SK-N-SH treated with all-trans-retinoic acid at 6 μM for 48 hours (cell line): ENCODE data around the gene ZNF691.
"Not testable (repeated sequence)": the region's sequence is repeated elsewhere in the genome, so short reads cannot be mapped to it uniquely, and the experiment has no call there.

Source experiments
- ATAC-seq: fragments of 200-7000 bp; cut with Tn5 transposase; 3 replicates; pipeline ENCODE4 v1.9.1; 2020; ENCODE audit warnings: mild to moderate bottlenecking, moderate library complexity
- ARNTL ChIP-seq: fragments of 450-650 bp; formaldehyde crosslinking; IDR thresholded peaks from 2 replicates; pipeline ENCODE4 v1.5.0; 2020; ENCODE audit warnings: low read depth, mild to moderate bottlenecking, moderate library complexity, borderline replicate concordance
- BACH2 ChIP-seq: fragments of 250-450 bp; sonication (Bioruptor Pico); IDR thresholded peaks from 2 replicates; pipeline ENCODE4 v1.9.0; 2021; ENCODE audit warnings: mild to moderate bottlenecking, borderline replicate concordance
- CREB5 ChIP-seq: fragments of 250-450 bp; sonication (Bioruptor Pico); IDR thresholded peaks from 2 replicates; pipeline ENCODE4 v1.5.1; 2020; ENCODE audit warnings: low read depth, mild to moderate bottlenecking, moderate library complexity
- CSDC2 ChIP-seq: fragments of 250-450 bp; sonication (Bioruptor Pico); IDR thresholded peaks from 2 replicates; pipeline ENCODE4 v1.5.0; 2020; ENCODE audit warnings: mild to moderate bottlenecking, moderate library complexity
- ESRRG ChIP-seq: fragments of 250-450 bp; sonication (Bioruptor Pico); IDR thresholded peaks from 2 replicates; pipeline ENCODE4 v1.6.1; 2021; ENCODE audit warnings: mild to moderate bottlenecking
- GLIS3 ChIP-seq: fragments of 250-450 bp; sonication (Bioruptor Pico); IDR thresholded peaks from 2 replicates; pipeline ENCODE4 v1.5.0; 2020; ENCODE audit warnings: mild to moderate bottlenecking, moderate library complexity
- ISL1 ChIP-seq: fragments of 250-450 bp; sonication (Bioruptor Pico); IDR thresholded peaks from 2 replicates; pipeline ENCODE4 v2.1.2; 2022; ENCODE audit warnings: mild to moderate bottlenecking, moderate library complexity
- OSR1 ChIP-seq: fragments of 250-450 bp; sonication (Bioruptor Pico); IDR thresholded peaks from 2 replicates; pipeline ENCODE4 v1.8.0; 2022; ENCODE audit warnings: moderate library complexity, mild to moderate bottlenecking, inconsistent platforms
- POU6F1 ChIP-seq: fragments of 250-450 bp; sonication (Bioruptor Pico); IDR thresholded peaks from 2 replicates; pipeline ENCODE4 v1.8.0; 2021; ENCODE audit warnings: low read depth, mild to moderate bottlenecking, moderate library complexity, borderline replicate concordance
- RARB ChIP-seq: fragments of 250-450 bp; sonication (Bioruptor Pico); IDR thresholded peaks from 2 replicates; pipeline ENCODE4 v1.8.0; 2021; ENCODE audit warnings: mild to moderate bottlenecking, moderate library complexity
- SNAI2 ChIP-seq: fragments of 250-450 bp; sonication (Bioruptor Pico); IDR thresholded peaks from 2 replicates; pipeline ENCODE4 v1.5.0; 2020; ENCODE audit warnings: mild to moderate bottlenecking, moderate library complexity
- TOX ChIP-seq: fragments of 250-450 bp; sonication (Bioruptor Pico); IDR thresholded peaks from 2 replicates; pipeline ENCODE4 v1.8.0; 2021; ENCODE audit warnings: mild to moderate bottlenecking, moderate library complexity, borderline replicate concordance
- ZC3H10 ChIP-seq: fragments of 250-450 bp; sonication (Bioruptor Pico); IDR thresholded peaks from 2 replicates; pipeline ENCODE4 v1.5.1; 2021; ENCODE audit warnings: mild to moderate bottlenecking, moderate library complexity
- ZFP3 ChIP-seq: fragments of 250-450 bp; sonication (Bioruptor Pico); IDR thresholded peaks from 2 replicates; pipeline ENCODE4 v1.5.0; 2020; ENCODE audit warnings: mild to moderate bottlenecking, moderate library complexity
- ZFP30 ChIP-seq: fragments of 450-650 bp; formaldehyde crosslinking; IDR thresholded peaks from 2 replicates; pipeline ENCODE4 v1.5.0; 2022; ENCODE audit warnings: mild to moderate bottlenecking, moderate library complexity
- ZNF565 ChIP-seq: fragments of 450-650 bp; formaldehyde crosslinking; conservative IDR thresholded peaks from 2 replicates; pipeline ENCODE4 v1.5.0; 2020; ENCODE audit warnings: low read depth, mild to moderate bottlenecking, moderate library complexity
- ZNF70 ChIP-seq: fragments of 450-650 bp; formaldehyde crosslinking; IDR thresholded peaks from 2 replicates; pipeline ENCODE4 v1.5.0; 2020; ENCODE audit warnings: mild to moderate bottlenecking, moderate library complexity
- ZNF8 ChIP-seq: fragments of 450-650 bp; formaldehyde crosslinking; IDR thresholded peaks from 2 replicates; pipeline ENCODE4 v1.5.0; 2020; ENCODE audit warnings: mild to moderate bottlenecking, moderate library complexity
- TF ChIP-seq, protein P1 (sequence below): fragments of 250-450 bp; sonication (Bioruptor Pico); IDR thresholded peaks from 2 replicates; pipeline ENCODE4 v1.5.0; 2020; ENCODE audit warnings: mild to moderate bottlenecking, moderate library complexity
- TF ChIP-seq, protein P2 (sequence below): fragments of 250-450 bp; sonication (Bioruptor Pico); IDR thresholded peaks from 2 replicates; pipeline ENCODE4 v1.5.1; 2021; ENCODE audit warnings: mild to moderate bottlenecking, moderate library complexity
- TF ChIP-seq, protein P3 (sequence below): fragments of 250-450 bp; sonication (Bioruptor Pico); IDR thresholded peaks from 2 replicates; pipeline ENCODE4 v1.8.0; 2020; ENCODE audit warnings: mild to moderate bottlenecking, moderate library complexity, borderline replicate concordance

Gene ZNF691

DNA sequence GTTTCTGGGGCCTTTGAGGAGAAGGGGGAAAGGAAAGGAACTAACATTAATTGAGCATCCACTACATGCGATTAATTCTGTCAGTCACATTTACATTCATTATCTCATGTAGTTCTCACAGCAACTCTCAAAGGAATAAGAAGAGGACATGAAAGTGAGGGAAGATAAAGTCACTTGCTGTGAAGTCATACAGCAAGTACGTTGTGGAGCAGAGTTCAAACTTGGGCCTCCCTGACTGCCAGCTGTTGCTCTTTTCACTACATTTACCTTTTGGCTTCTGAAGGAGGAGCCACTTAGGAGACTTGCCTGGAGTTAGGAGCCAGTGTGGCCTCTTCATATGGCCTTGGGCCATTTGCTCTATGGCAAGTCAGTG, 6.2 kb downstream of the ZNF691 start (continued):
- TF ChIP-seq POU6F1 (no peak), SNAI2 (CRISPR knock-in tag) (no peak), ESRRG (CRISPR knock-in tag) (no peak), ZNF70 (no peak), CSDC2 (no peak), GLIS3 (CRISPR knock-in tag) (no peak), ARNTL (CRISPR knock-in tag) (no peak), TOX (CRISPR knock-in tag) (no peak), RARB (CRISPR knock-in tag) (no peak)

DNA sequence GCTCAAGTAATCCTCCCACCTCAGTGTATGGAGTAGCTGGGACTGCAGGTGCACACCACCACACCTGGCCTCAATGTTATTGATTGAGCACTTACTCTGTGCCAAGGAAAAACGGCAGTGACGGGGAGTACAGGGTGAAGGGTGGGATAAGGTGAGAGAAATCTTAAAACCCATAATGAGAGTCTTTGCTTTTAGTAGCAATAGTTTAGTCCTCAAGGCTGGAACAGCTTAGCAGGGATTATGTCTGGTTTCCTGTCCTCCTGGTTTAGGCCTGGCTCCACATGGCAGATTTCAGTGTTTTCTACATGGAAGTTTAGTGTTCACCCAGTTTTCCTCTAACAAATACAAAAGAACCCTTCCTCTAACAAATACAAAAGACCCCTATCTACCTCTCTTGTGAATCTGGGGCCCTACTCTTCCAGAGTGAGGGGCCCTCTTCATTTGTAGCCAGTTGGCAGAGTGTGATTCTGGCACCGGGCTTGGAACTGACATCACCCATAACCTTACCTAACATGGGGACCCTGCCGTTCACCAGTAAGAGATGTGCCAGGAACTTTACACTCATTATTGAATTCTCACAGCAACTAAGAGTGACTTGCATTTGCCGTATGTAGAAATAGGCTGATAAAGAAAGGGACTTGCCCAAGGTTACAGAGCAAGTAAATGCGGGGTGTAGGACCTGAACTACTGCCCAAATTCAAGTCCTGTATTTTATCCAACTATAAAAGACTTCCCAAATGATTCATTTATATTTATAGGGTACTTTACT, 6.9 kb downstream of the ZNF691 start:
- no peak for ATAC-seq
- TF ChIP-seq RARB (CRISPR knock-in tag) (no peak), ZFP3 (CRISPR knock-in tag) (no peak), ISL1 (CRISPR knock-in tag) (no peak), ZC3H10 (CRISPR knock-in tag) (no peak), ZFP30 (CRISPR knock-in tag) (no peak), TOX (CRISPR knock-in tag) (no peak), BACH2 (CRISPR knock-in tag) (no peak), OSR1 (CRISPR knock-in tag) (no peak), ESRRG (CRISPR knock-in tag) (no peak), ZNF70 (no peak), POU6F1 (no peak), ZNF565 (CRISPR knock-in tag) (no peak), CREB5 (CRISPR knock-in tag) (no peak), ZNF8 (CRISPR knock-in tag) (no peak)
- TF ChIP-seq, protein P1, sequence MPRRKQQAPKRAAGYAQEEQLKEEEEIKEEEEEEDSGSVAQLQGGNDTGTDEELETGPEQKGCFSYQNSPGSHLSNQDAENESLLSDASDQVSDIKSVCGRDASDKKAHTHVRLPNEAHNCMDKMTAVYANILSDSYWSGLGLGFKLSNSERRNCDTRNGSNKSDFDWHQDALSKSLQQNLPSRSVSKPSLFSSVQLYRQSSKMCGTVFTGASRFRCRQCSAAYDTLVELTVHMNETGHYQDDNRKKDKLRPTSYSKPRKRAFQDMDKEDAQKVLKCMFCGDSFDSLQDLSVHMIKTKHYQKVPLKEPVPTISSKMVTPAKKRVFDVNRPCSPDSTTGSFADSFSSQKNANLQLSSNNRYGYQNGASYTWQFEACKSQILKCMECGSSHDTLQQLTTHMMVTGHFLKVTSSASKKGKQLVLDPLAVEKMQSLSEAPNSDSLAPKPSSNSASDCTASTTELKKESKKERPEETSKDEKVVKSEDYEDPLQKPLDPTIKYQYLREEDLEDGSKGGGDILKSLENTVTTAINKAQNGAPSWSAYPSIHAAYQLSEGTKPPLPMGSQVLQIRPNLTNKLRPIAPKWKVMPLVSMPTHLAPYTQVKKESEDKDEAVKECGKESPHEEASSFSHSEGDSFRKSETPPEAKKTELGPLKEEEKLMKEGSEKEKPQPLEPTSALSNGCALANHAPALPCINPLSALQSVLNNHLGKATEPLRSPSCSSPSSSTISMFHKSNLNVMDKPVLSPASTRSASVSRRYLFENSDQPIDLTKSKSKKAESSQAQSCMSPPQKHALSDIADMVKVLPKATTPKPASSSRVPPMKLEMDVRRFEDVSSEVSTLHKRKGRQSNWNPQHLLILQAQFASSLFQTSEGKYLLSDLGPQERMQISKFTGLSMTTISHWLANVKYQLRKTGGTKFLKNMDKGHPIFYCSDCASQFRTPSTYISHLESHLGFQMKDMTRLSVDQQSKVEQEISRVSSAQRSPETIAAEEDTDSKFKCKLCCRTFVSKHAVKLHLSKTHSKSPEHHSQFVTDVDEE (CRISPR knock-in tag): no peak
- TF ChIP-seq, protein P2, sequence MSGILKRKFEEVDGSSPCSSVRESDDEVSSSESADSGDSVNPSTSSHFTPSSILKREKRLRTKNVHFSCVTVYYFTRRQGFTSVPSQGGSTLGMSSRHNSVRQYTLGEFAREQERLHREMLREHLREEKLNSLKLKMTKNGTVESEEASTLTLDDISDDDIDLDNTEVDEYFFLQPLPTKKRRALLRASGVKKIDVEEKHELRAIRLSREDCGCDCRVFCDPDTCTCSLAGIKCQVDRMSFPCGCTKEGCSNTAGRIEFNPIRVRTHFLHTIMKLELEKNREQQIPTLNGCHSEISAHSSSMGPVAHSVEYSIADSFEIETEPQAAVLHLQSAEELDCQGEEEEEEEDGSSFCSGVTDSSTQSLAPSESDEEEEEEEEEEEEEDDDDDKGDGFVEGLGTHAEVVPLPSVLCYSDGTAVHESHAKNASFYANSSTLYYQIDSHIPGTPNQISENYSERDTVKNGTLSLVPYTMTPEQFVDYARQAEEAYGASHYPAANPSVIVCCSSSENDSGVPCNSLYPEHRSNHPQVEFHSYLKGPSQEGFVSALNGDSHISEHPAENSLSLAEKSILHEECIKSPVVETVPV (CRISPR knock-in tag): no peak
- TF ChIP-seq, protein P3, sequence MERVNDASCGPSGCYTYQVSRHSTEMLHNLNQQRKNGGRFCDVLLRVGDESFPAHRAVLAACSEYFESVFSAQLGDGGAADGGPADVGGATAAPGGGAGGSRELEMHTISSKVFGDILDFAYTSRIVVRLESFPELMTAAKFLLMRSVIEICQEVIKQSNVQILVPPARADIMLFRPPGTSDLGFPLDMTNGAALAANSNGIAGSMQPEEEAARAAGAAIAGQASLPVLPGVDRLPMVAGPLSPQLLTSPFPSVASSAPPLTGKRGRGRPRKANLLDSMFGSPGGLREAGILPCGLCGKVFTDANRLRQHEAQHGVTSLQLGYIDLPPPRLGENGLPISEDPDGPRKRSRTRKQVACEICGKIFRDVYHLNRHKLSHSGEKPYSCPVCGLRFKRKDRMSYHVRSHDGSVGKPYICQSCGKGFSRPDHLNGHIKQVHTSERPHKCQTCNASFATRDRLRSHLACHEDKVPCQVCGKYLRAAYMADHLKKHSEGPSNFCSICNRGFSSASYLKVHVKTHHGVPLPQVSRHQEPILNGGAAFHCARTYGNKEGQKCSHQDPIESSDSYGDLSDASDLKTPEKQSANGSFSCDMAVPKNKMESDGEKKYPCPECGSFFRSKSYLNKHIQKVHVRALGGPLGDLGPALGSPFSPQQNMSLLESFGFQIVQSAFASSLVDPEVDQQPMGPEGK (CRISPR knock-in tag): no peak

DNA sequence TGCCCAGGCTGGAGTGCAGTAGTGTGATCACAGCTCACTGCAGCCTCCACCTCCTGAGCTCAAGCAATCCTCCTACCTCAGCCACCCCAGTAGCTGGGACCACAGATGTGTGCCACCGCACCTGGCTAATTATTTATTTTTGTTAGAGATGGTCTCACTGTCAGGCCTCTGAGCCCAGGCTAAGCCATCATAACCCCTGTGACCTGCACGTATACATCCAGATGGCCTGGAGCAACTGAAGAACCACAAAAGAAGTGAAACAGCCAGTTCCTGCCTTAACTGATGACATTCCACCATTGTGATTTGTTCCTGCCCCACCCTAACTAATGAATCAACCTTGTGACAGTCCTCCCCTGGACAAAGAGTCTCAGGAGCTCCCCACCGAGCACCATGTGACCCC, 10.1 kb downstream of the ZNF691 start:
- not testable (repeated sequence) for ATAC-seq

DNA sequence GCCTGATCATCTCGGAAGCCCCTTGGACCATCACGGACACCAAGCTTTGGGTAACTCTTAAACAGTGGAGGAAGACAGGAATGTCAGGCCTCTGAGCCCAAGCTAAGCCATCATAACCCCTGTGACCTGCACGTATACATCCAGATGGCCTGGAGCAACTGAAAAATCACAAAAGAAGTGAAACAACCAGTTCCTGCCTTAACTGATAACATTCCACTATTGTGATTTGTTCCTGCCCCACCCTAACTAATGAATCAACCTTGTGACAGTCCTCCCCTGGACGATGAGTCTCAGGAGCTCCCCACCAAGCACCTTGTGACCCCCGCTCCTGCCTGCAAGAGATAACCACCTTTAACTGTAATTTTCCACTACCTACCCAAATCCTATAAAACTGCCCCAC, 13.0 kb downstream of the ZNF691 start:
- ATAC-seq: not testable (repeated sequence)
